Measurements from ENCODE around the gene CHRNA7.

Gene CHRNA7

DNA sequence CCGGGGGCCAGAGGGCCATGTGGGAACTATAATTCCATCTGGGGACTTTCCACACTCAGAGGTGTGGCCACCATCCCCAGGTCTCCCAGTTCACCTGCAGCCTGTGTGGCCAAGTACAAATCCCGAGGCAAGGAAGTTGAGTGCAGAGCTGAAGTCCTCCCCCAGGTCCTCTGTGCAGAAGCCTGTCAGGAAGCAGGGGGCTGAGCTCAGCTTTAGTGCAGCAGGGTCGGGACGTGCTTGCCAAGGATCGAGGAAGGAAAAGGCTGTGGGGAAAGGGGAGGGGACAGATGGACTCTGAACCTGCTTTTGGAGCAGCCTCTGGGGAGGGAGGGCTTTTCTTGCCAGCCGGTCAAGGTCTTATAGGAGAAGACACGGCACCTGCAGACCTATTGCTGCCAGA is 67.7 kb downstream of the CHRNA7 start:
- no peak overlapping the region for H3K4me3 Mint-ChIP-seq
- H3K27me3 Mint-ChIP-seq, result peaks cover 44 to 49% of the 10 kb centered on the region in 2 donors
- no peaks in the 10 kb centered on the region for H3K9me3 Mint-ChIP-seq
- H3K4me1 Mint-ChIP-seq (ENCODE audit: low read depth in 2 of 2), result no peaks in the 10 kb centered on the region
- DNase-seq (no peak), ATAC-seq (replicated peaks) (no peak)
- H3K27ac Mint-ChIP-seq, result no peak overlapping the region
- no peaks in the 10 kb centered on the region for H3K36me3 Mint-ChIP-seq (ENCODE audit: insufficient read depth)

DNA sequence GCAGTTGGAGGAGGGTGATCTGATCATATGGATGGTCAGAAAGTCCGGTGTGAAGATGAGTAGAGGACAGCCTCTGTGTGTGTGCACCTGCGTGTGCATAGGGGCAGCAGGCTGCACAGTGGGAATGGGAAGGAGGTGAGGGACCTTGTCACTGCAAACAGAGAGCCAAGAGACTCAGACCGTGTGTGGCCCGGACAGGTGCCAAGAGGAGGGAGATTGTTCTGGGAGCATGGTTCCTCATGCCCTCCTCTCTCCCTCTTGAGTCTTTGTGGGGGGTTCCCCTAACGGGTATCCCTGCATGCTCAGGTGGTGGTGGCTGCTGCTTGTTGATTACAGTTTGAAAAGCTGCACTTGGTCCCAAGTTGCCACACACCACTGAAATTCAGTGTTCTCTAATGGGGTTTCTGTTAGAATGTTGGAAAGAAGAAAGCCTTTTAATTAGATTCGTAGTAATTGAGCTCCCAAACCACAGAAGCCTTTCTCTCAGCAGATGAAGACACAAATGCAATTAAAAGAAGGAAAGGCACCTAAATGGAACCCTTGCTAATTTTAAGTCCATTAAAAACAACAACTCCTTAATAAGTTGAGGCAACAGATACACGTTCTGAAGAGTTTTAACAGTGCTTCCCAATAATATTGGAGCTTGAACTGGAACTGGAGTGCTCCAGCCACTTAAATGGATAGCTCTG is 68.9 kb downstream of the CHRNA7 start:
- Mint-ChIP-seq H3K4me3 (no peak overlapping the region), H3K27me3 (peaks cover 48 to 57% of the 10 kb centered on the region in 2 donors), H3K9me3 (no peaks in the 10 kb centered on the region), H3K36me3 (ENCODE audit: insufficient read depth) (no peaks in the 10 kb centered on the region), H3K4me1 (ENCODE audit: low read depth in 2 of 2) (no peaks in the 10 kb centered on the region), H3K27ac (no peak overlapping the region)
- DNase-seq (no peak), ATAC-seq (replicated peaks) (no peak)

DNA sequence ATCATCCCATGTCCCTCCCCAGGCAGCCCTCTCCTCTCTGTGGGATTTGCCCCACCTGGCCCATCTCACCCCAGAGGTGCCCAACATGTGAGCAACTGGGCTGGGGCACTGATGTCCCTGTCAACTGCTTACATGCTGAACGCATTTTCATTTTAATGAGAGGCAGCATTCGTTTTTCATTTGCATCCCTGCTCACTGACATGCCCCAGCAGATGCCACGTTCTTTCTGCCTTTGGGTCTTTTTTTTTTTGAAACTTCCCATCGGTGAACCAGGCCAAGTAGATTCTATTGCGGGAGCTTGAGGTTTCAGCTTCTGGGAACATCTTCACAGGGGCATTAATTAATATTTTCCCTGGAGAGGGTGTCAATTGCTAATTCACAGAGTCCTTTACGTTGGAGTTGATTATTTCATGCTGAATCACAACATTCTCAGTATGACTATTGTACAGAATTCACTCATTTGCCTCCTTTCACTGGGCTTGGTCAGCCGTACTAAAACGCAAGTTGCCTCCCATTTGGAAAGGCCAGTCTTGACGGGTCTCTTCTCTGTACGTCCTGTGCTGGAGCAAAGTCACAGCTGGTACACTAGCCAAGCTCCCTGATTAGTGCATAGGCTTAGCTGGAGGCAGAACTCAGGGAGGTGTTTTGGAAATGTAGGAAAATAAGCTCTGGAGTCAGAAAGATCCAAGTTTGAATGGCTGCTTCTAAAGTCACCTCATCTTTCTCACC is 69.8 kb downstream of the CHRNA7 start:
- Mint-ChIP-seq H3K27me3 (peaks cover 50 to 65% of the 10 kb centered on the region in 2 donors), H3K27ac (no peak overlapping the region), H3K36me3 (ENCODE audit: insufficient read depth) (no peaks in the 10 kb centered on the region), H3K4me3 (no peak overlapping the region), H3K9me3 (no peaks in the 10 kb centered on the region), H3K4me1 (ENCODE audit: low read depth in 2 of 2) (no peaks in the 10 kb centered on the region)
- ATAC-seq (replicated peaks), result no peak
- no peak for DNase-seq

DNA sequence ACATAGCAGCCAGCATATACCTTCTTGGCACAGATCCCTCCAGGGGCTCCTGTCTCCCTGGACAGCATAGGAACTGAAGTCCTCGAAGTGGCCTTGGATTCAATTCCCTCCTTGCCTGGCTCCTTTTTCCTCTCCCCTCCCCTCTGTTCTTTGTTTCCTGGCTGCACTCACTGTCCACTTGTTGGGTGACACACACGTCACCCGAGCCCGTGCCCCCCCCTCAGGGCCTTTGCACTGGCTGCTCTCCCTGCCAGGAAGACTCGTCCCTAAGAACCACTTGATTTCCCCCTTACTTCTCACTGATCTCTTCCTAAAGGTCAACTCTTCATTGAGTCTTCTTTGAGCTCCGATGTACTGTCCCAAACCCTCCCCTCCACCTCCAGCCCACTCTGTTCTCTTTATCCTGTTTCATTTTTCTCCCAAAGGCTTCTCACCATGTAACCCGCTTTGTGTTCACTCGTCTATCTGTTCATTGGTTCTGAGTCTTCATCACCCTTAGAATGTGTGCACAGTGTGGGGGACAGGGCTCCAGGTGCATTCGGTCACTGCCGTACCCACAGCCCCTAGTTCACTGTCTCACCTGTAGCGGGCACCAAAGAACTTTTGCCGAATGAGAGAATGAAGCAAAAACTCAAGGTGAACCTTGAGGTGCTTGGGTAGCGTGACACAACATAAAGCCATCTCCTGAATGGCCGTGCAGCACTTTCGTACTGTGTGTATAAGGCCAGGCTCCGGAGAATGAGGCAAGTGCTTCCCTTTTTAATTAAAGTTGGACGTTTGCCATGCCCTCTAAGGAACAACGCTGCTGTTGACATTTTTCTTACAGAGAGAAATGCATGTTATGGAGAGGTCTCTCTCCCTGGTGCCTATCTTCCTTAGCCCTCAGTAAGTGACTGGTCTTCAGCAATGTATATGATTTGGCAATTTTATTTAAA is 74.0 kb downstream of the CHRNA7 start:
- DNase-seq (no peak), ATAC-seq (replicated peaks) (no peak)
- Mint-ChIP-seq H3K4me3 (no peak overlapping the region), H3K9me3 (no peaks in the 10 kb centered on the region), H3K36me3 (ENCODE audit: insufficient read depth) (no peaks in the 10 kb centered on the region), H3K27ac (no peak overlapping the region), H3K4me1 (ENCODE audit: low read depth in 2 of 2) (peaks cover 0 to 3% of the 10 kb centered on the region in 2 donors), H3K27me3 (peaks cover 33 to 70% of the 10 kb centered on the region in 2 donors)

DNA sequence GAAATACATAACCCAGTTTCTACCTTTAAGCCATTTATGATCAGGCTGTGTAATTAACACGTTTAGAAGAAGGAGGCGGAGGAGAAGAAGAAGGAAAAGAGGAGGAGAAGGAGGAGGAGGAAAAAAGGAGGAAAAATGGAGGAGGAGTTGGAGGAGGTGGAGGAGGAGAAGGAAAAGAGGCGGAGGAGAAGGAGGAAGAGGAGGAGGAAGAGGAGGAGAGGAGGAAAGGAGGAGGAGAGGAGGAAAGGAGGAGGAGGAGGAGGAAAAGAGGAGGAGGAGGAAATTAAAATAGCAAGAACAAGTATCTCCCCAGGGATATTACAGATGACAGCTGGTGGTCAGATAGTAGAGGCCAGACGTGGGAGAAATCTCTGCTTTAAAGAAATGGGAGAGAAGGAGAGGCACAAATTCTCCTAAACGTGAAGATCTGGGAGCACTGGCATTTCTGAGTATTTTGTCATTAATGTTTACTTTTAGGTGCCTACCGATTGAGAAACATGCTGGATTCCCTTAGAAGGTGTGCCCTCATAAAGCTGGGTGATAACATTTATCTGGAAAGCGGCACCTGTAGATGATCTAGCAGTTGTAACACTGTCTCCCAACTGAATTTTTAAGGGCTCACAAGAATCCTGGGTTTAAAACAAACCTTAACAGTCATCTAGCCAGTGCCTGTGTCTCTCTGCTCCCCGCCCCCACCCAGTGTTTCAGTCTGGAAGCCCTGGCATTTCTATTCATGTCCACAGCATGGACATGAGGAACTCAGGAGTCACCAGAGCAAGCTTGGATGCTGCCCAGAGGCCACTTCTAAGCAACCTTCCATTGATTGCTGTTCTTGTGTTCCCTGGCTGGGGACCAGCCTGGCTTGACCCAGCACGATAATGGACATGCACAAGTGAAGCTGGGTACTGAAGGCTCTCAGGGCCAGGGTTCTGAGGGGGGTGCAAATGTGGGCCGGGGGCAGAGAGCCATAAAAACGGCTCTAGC is 75.2 kb downstream of the CHRNA7 start:
- Mint-ChIP-seq H3K27ac (no peak overlapping the region), H3K4me3 (no peak overlapping the region), H3K36me3 (ENCODE audit: insufficient read depth) (no peaks in the 10 kb centered on the region), H3K4me1 (ENCODE audit: low read depth in 2 of 2) (peaks cover 0 to 3% of the 10 kb centered on the region in 2 donors), H3K27me3 (peaks cover 32 to 76% of the 10 kb centered on the region in 2 donors), H3K9me3 (no peaks in the 10 kb centered on the region)
- DNase-seq (no peak), ATAC-seq (replicated peaks) (no peak)

DNA sequence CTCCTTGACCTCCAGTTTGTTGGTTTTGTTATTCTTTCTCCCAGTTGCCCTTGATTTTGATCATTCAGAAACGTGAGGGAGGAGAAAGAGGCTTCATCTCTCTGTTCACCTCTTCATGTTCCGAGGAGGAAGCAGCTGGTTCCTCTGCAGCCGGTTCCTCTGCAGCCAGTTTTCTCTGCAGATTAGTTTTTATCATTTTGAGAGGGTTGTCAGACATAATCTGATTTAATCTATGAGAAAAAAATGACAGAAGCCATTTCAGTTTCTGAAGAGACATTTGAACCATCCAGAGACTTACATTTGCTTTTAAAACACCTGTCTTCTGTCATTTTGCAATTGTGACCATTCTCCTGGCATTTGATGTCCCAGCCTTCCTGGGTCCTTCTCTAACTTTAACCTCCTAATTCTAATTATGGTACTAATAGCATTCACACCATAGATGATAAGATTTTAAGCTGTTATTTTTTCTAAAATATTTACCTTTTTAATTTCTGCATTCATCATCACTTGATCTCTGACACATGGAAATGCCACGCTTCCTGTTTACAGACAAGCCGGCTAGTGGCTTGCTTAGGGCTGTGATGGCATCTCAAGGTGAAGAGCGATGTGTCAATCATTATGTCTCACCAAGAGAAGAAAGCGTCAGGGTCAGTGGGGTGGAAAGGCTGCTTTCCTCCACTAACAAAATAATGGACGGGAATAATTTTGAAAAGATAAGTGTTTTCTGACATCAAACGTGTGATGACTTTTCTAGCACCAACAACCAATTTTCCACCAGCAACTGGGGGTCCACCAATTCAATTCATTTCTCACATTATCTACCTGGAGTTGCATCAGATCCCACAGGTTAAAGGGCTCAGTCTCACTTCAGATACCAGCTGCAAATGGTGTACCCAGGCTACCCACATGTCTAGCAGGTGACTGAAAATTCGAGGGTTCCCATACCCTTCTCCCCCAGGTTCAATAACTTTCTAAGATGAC is 76.4 kb downstream of the CHRNA7 start:
- ATAC-seq (replicated peaks) (peak; percentile 37), DNase-seq (no peak)
- no peak overlapping the region for H3K4me3 Mint-ChIP-seq
- H3K36me3 Mint-ChIP-seq (ENCODE audit: insufficient read depth), result no peaks in the 10 kb centered on the region
- H3K9me3 Mint-ChIP-seq, result no peaks in the 10 kb centered on the region
- peak overlapping the region in 1 of 2 donors; percentile 6 for H3K27ac Mint-ChIP-seq
- H3K4me1 Mint-ChIP-seq (ENCODE audit: low read depth in 2 of 2), result peaks cover 0 to 3% of the 10 kb centered on the region in 2 donors
- peaks cover 32 to 84% of the 10 kb centered on the region in 2 donors for H3K27me3 Mint-ChIP-seq

DNA sequence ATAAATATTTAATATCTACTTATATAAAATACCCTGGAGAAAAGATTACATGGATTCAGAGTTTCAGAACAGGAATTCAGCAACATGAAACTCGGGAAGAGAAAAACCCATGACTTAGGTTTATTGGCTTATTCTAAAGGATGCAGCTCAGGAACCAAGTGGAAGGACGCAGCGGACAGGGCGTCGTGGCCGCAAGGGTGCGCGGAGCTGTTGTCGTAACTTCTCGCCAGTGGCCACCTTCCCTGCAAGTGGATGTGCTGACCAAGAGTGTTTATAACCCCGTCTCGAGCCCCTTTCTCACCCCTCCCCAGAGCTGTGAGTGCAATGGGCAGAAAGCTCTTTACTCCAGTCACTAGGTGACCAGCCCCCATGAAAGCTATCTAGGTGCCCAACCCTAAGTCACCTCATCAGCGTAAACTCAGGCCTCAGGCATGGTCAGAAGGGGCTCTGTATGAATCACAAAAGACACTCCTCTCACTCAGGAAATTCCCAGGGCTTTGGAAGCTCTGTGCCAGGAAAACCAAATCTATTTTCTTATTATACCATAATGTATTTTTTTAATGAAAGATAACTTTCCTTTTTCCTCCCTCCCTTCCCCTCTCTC is 77.3 kb downstream of the CHRNA7 start:
- H3K36me3 Mint-ChIP-seq (ENCODE audit: insufficient read depth), result no peaks in the 10 kb centered on the region

DNA sequence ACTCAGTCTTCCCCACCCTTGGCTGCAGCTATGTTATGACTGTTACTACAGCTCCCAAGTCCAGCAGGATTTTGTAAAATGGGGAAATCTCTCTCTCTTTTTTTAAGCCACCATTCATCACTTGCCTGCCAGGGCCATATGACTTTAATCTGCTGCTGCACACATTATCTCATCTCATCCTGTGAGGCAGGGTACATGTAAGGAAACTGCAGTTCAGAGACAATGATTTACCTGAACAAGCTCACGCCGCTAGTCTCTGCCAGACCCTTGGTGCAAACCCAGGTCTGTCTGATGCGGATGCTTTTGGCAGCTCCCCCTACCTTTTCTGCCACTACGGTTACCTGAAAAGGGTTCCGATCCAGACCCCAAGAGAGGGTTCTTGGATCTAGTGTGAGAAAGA is 78.3 kb downstream of the CHRNA7 start:
- DNase-seq (no peak), ATAC-seq (replicated peaks) (no peak)
- no peaks in the 10 kb centered on the region for H3K9me3 Mint-ChIP-seq
- H3K4me3 Mint-ChIP-seq, result no peak overlapping the region
- H3K4me1 Mint-ChIP-seq (ENCODE audit: low read depth in 2 of 2), result peaks cover 0 to 3% of the 10 kb centered on the region in 2 donors
- peaks cover 30 to 86% of the 10 kb centered on the region in 2 donors for H3K27me3 Mint-ChIP-seq
- H3K27ac Mint-ChIP-seq, result no peak overlapping the region
- H3K36me3 Mint-ChIP-seq (ENCODE audit: insufficient read depth), result no peaks in the 10 kb centered on the region

More for the DNA sequence above, 77.3 kb downstream of the CHRNA7 start:
- peaks cover 32 to 92% of the 10 kb centered on the region in 2 donors for H3K27me3 Mint-ChIP-seq
- H3K4me1 Mint-ChIP-seq (ENCODE audit: low read depth in 2 of 2), result peaks cover 0 to 3% of the 10 kb centered on the region in 2 donors
- no peak for DNase-seq
- no peak overlapping the region for H3K27ac Mint-ChIP-seq
- no peak for ATAC-seq (replicated peaks)
- H3K4me3 Mint-ChIP-seq, result no peak overlapping the region
- H3K9me3 Mint-ChIP-seq, result no peaks in the 10 kb centered on the region

DNA sequence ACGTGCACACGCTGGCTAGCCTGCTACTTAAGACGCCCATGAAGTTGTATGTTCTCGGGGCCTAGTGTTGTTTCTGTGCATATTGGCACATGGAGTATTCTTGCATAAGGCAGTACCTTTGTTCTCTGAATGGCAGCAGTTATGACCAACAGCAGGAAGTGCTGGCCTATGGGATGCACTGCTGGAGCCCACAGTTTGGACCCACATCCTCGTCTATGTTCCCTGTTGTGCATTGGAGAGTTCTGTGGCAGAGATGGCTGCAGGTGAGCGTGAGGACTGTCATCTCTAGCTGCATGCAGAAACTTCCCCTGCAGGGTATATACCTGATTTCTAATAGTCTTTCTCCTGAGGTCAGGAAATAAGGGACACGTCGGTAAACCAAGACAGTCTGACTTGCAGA is 81.8 kb downstream of the CHRNA7 start:
- H3K36me3 Mint-ChIP-seq (ENCODE audit: insufficient read depth), result no peaks in the 10 kb centered on the region
- DNase-seq, result no peak

DNA sequence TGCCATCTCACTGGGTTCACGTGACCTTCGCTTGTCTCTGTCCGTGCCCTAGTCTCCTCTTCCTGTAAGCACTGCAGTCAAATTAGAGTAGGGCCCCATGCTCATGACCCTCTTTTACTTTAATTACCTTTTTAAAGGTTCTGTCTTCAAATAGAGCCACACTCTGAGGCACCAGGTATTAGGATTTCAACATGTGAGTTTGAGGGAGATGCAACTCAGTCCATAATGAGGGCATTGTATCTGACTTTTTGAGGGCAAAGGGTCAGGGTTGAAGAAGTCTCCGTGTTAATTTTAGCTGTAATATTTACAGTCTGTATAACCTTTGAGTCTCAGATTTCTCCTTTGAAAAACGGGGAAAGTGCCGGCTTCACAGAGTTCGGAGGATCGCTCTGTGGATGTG is 82.9 kb downstream of the CHRNA7 start:
- H3K36me3 Mint-ChIP-seq (ENCODE audit: insufficient read depth), result no peaks in the 10 kb centered on the region
- DNase-seq (no peak), ATAC-seq (replicated peaks) (no peak)
- no peaks in the 10 kb centered on the region for H3K4me1 Mint-ChIP-seq (ENCODE audit: low read depth in 2 of 2)
- peaks cover 25 to 82% of the 10 kb centered on the region in 2 donors for H3K27me3 Mint-ChIP-seq
- no peak overlapping the region for H3K27ac Mint-ChIP-seq
- H3K4me3 Mint-ChIP-seq, result no peak overlapping the region
- no peaks in the 10 kb centered on the region for H3K9me3 Mint-ChIP-seq

More for the DNA sequence above, 81.8 kb downstream of the CHRNA7 start:
- peaks cover 23 to 79% of the 10 kb centered on the region in 2 donors for H3K27me3 Mint-ChIP-seq
- H3K9me3 Mint-ChIP-seq, result no peaks in the 10 kb centered on the region
- no peak overlapping the region for H3K4me3 Mint-ChIP-seq
- ATAC-seq (replicated peaks), result no peak
- no peaks in the 10 kb centered on the region for H3K4me1 Mint-ChIP-seq (ENCODE audit: low read depth in 2 of 2)
- H3K27ac Mint-ChIP-seq, result no peak overlapping the region

DNA sequence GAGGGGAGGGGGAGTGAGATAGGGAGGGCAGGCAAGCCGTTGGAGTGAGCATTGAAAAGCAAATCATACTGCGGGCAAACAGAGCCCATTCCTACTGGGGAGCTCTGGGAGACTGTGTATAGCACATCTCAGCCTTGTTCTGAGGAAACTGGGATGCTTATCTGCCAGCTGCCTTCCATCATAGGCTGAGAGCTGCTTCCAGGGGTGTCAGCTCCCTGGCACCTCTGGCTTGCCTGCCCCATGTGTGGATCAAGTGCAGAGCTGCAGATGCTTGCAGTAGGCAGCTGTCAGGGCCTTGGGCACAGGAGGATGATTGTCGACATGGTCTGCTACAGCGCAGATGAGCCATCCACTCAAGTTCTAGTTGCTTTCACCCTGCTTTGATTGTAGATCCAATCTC is 86.8 kb downstream of the CHRNA7 start:
- DNase-seq, result no peak
- no peaks in the 10 kb centered on the region for H3K36me3 Mint-ChIP-seq (ENCODE audit: insufficient read depth)

More for the DNA sequence above, 86.8 kb downstream of the CHRNA7 start:
- Mint-ChIP-seq H3K9me3 (no peaks in the 10 kb centered on the region), H3K27me3 (peaks cover 29 to 74% of the 10 kb centered on the region in 2 donors), H3K27ac (no peak overlapping the region), H3K4me3 (no peak overlapping the region), H3K4me1 (ENCODE audit: low read depth in 2 of 2) (peaks cover 0 to 3% of the 10 kb centered on the region in 2 donors)
- no peak for ATAC-seq (replicated peaks)
